Ecto neural progenitor cell (in vitro differentiated cells): ENCODE results near the gene SCD5.

Experiments used
- DNase-seq: peaks from one replicate; pipeline ENCODE4 v3.0.0-alpha.2; 2018; ENCODE audit warnings: low spot score

Gene SCD5

DNA sequence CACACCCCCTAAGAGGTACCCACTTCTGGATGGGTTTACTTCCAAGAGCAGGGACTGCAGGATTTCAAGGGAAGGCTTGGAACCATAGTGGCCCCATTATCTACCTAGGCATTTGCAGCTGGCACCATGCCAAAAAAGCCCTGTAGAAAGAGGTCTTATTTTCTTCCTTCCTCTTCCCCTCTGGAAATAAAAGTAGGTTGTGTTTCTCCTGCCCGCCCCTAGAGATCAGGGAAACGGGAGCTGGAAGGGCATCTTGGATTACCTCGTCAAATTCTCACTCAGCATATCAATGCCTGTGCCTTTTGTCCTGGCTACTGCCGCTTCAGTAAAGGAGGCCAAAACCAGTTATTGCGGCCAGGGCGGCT is 1.6 kb downstream of the SCD5 start:
- peak; percentile 60 for DNase-seq

DNA sequence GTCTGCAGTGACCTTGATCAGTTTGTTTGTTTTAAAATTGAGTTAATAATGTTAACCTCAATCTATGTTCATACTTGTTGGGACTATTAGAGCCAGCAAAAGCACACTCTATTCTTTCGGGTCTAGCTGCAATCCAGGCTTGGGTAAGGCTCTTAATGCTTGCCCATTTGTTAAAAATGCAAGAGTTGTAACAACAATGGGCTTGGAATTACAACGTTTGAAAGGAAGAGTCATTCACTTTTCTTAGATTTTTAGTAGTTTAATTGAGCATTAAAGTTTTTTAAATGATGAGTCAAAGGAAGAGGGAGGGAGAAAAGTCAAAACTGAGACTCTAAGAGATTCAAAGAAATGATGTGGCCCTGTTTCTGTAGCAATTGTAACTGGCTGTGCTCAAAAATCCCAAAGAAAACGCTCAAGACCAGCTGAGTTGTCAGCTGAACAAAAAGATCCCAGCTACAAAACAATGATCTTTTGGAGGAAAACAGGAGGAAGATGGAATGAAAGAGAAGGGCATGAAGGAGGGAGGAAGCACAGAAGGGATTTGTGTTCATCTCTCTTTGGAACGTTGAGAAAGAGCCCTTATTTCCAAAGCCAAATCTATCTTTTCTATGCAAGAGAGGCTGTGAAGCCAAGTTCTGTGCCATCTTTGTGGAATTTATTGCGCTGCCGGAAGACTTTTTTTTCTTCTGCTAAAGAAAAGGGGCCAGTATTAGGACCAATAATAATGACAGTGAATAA is 5.5 kb downstream of the SCD5 start:
- DNase-seq = no peak

DNA sequence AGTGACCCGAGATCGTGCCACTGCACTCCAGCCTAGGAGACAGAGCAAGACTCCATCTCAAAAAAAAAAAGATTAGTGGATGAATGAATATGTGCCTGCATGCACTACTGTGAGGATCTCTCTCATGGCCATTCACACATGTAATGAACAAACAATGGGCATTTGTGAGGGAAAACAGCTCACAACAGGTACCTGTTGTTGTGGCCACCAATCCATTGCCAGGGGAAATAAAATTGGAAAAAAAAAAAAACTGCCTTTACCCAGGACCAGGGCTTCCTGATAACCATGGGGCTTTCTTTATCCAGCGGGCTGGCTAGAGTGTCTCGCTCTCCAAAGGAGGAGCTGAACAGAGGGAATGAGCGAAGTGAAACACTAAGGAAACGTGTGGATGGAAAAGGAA is 7.4 kb downstream of the SCD5 start:
- DNase-seq = no peak

- DNase-seq = peak; percentile 36
Measured at GRCh38 chr4:82790060-82790660, 8.4 kb downstream of the SCD5 start.

DNA sequence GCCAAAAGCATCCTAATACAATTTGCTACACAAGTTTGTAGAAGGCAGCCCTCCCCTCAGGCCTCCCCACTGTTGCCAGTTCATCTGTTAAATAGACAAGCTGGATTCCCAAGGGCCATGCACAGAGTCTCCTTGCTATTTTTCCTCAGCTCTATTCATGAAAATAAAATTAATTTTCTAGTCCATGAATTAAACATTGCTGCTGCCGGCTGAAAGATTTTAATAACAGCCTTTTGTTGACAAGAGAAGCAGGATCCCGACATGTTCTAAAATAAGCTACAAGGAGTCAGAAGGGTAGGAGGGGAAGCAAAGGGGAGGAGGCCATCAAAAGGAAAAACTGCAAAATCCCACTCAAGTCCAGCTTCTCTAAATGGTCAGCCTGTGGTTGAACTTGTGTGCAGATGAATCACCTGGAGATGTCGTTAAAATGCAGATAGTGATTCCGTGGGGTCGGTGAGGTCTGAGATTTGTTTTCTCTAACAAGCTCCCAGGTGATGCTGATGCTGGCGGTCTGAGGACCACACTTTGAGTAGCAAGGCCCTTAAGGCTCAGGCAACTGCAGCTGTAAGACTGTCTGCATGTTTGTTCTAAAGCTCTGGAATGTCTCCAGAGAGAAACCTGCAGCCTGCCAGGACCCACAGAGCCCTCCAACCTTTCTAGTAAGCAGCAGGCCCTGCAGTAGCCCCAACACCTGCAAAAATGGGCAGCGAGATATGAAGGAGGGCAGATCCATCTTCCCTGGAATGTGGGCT is 9.4 kb downstream of the SCD5 start:
- no peak for DNase-seq

GRCh38 chr4:82787342-82787741 is 11.3 kb downstream of the SCD5 start:
- DNase-seq = no peak

DNA sequence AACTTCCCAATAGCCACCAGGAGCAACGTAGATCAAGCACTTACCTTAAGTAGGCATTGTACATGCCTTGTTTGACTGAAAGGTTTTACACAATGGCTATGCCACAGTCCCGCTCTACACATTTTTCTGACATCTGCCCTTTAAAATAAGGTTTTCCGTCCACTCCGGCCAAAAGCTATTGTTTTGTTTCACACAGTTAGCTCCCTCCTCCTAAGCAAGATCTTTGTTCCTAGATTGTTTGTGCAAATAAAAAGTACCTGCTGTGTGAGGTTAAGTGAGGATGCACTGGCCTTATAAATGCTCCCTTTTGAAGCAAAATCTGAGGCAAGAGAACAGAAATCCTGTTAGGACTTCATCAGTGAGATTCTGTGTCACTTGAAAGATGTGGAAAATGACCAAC is 11.8 kb downstream of the SCD5 start:
- no peak for DNase-seq

DNA sequence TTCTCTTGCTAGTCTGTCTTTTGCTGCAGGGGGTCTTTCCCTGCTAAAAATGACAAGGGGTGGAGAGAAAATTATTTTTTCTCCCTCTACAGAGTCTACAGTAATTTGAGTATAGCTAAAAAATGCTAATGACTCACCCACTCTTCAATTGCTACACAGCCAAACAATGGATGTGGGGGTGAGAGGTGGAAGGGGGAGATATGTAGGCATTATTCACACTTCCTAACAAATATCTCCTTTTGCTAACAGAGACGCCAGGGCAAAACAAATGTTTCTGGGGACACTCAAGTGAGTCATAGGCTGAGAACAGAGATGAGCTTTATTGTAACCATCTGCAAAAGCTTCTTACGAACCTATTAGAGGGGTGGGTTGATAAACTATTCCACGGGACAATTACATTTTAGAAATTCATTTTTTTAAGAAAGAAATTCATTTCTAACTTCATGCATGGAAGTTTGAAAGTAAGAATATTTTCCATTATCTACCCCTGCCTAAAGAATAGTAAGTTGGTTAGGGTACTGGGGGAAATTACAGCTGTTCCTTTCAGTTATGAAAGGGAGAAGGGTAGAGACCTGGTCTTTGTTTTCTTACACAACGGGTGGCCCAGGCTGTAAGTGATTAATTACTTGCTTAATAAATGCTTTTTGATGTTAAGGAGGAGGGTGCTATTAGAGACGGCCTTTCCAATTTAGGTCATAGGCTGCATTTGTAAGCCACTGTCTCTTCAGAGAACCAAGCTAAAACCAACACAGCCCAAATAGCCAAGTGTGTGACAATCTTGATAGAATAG is 12.8 kb downstream of the SCD5 start:
- peak; percentile 12 for DNase-seq

- peak; percentile 41 for DNase-seq
Measured at GRCh38 chr4:82784681-82785610, 13.7 kb downstream of the SCD5 start.

DNA sequence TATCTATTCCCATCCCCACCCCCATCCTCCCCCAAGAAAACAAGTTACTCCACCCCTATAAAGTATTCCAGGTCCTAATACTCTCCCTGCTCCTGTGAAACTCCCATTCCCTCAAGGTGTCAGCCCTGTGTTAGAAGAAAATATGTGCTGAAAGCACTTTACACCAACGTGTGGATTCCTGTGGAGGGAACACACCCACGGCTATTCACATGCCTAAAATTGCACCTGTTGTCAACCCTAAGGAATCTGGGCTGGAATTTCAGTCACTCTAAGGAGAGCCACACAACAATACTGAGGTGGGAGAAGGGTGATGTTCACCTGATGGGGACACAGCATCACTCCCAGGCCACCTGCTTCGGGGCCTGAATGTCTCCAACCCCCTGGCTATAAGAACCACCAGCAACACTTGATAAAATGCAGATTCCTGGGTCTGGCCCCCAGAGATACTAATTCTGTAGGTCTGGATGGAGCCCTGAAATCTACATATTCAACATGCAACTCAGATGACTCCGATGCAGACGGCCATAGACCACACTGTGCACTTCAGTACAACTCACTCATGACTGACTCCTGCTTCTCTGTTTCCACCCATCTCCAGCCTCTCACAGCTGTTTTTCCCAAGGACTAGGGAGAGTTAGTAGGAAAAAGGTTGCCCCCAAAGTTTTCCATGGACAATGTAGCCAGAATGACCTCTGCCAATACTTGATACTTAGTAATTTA is 15.8 kb downstream of the SCD5 start:
- peak; percentile 34 for DNase-seq

DNA sequence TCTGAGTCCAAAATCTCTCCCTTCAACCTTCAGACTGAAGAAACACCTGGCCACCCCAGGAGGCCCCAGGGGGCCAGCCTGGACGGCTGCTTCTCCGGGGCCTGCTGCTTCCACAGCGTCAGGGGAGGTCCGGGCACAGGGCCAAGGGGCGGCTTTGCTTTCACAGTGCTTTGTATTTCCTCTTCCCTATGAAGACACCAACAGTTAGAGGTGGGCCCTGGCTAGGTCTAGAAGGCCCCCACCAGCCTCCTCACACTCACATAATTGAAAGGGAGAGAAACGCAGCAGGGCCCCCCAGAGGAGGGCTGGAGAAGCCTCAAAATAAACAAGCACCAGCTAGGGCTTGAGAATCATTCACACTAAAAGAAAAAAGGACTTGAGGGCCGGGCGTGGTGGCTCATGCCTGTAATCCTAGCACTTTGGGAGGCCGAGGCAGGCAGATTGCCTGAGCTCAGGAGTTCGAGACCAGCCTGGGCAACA is 17.8 kb downstream of the SCD5 start:
- DNase-seq = peak; percentile 48

- DNase-seq = peak; percentile 21
Measured at GRCh38 chr4:82780170-82780751, 18.3 kb downstream of the SCD5 start.

DNA sequence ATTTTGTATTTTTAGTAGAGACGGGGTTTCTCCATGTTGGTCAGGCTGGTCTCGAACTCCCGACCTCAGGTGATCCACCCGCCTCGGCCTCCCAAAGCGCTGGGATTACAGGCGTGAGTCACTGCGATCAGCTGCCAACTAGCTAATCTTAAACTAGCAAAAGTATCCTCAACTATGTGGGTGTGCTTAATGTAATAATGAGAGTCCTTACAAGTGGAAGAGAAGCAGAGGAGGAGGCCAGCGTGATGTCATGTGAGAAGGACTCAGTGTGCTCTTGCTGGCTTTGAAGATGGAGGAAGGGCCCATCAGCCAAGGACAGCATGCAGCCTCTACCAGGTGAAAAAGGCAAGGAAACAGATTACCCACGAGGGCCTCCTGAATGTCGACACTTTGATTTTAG is 19.6 kb downstream of the SCD5 start:
- DNase-seq = peak; percentile 28

DNA sequence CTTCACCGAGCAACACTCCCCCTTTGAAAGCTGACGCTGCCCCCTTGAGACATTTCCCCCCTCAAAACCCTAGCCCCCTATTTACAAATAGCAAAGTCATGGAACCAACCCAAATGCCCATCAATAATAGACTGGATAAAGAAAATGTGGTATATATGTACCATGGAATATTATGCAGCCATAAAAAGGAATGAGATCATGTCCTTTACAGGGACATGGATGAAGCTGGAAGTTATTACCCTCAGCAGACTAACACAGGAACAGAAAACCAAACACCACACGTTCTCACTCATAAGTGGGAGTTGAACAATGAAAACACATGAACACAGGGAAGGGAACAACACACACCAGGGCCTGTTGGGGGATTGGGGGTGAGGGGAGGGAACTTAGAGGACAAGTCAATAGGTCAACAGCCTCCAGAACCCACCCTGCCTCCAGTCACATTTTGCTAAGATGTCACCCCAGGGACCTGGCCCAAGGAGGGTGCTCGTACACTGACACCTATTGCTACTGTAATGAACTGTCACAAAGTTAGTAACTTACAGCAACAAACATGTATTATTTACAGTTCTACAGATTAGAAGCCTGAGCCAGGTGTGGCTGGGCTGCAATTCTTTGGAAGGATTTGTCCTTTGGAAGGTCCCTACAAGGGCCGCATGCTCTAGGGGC is 20.6 kb downstream of the SCD5 start:
- peak; percentile 25 for DNase-seq

DNA sequence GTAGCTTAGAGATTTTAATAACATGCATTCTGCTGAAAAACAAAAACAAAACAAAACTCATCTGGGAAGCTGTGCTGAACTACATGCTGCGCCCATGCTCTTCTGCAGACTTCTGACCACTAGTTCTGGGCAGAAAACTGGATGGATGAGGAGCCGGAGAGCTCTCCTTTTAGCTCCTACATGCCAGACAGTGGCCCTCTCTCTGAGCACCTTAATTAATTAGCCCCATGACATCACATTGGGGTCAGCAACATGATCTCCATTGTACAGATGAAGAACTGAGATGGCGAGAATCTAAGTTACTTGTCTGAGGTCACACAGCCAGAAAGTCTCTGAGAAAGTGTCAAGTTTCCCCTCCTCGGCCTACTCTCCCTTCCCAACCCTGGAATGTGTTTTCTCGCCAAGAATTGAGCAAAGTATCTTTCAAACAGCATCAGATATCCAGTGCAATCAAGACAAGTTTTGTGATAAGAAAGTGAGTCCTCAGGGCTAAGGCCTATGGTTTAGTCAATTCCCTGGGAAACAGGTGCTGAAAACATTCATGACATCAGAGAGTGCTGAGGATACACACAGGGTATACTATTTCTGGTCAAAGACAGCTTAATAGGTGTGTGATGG is 21.6 kb downstream of the SCD5 start:
- no peak for DNase-seq

DNA sequence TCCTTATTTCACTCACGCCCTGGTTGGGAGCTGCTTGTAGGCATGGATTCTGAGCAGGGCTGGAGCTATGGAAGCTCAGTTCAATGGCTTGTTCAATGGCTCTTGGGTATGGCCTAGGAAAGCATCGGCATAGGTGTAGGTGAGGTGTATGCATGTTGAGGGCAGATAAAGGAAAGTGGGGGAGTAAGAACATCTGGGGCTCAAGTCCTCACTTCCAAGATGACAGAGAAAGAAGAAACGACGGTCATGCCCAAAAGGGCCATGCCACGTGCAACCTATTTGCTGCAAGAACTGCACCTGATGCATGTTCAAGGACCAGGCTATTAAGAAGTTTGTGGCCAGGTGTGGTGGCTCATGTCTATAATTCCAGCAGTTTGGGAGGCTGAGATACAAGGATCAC is 23.4 kb downstream of the SCD5 start:
- DNase-seq = no peak

DNA sequence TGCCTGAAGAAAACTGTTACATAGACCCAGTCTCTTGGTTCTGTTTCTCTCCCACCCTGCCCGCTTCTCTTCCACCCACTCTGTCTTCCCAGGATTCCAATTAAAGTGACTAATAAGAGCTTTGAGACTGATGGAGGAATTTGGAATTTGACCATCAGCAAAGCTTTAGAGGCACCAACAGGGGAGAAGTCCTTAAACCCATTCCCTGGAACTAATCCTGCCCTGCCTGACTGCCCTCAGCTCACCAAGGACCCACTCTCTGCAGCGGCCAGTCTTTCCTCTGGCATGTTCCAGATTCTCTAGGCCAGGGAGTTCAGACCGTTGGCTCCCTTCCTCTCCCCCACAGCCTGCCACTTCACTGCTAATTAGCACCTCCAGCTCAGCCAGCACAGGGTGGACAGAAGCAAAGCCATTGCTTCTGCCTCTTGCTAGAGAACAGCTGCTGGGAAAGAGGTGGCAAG is 23.9 kb downstream of the SCD5 start:
- DNase-seq = peak; percentile 75

GRCh38 chr4:82773057-82773456 is 25.5 kb downstream of the SCD5 start:
- DNase-seq = no peak

- no peak for DNase-seq
Measured at GRCh38 chr4:82770607-82771006, 28.0 kb downstream of the SCD5 start.
